WTC11 (cell line): ENCODE data around the gene BABAM2. TPM values are rescaled to one million over a fixed set of nuclear protein-coding genes. Genes with fewer than 3 reads are reported as not detected.

Experiments
- ATAC-seq: fragments of 200-7000 bp; cut with Tn5 transposase; 2 replicates; pipeline ENCODE4 v1.10.0; 2021; ENCODE audit warnings: mild to moderate bottlenecking, moderate library complexity
- CTCF ChIA-PET: fragments of 300-600 bp; sonication (Branson Sonifier 250); formaldehyde crosslinking; loops from one replicate; lab custom pipeline; 2021; ENCODE audit warnings: antibody characterized with exemption; lab: Charles Lee
- POLR2A ChIA-PET: fragments of 350-600 bp; sonication (Branson Sonifier 250); formaldehyde crosslinking; loops from one replicate; lab custom pipeline; 2021; ENCODE audit warnings: antibody characterized with exemption; lab: Charles Lee
- DNase-seq: peaks from one replicate; pipeline ENCODE4 v3.0.0; 2021; ENCODE audit warnings: low spot score
- H3K27ac Mint-ChIP-seq: 2 replicates; pipeline ENCODE4 v1.8.0; 2021; ENCODE audit warnings: mixed read lengths
- H3K27me3 Mint-ChIP-seq: 2 replicates; pipeline ENCODE4 v1.8.0; 2021; ENCODE audit warnings: low read depth, mild to moderate bottlenecking, moderate library complexity, mixed read lengths
- H3K36me3 Mint-ChIP-seq: 2 replicates; pipeline ENCODE4 v1.8.0; 2021; ENCODE audit warnings: mixed read lengths
- H3K4me1 Mint-ChIP-seq: 2 replicates; pipeline ENCODE4 v1.8.0; 2022; ENCODE audit warnings: mixed read lengths
- H3K4me3 Mint-ChIP-seq: 2 replicates; pipeline ENCODE4 v1.8.0; 2021; ENCODE audit warnings: mild to moderate bottlenecking, moderate library complexity, mixed read lengths
- H3K9me3 Mint-ChIP-seq: 2 replicates; pipeline ENCODE4 v1.8.0; 2021; ENCODE audit warnings: mixed read lengths
- AR ChIP-seq: fragments of 250-450 bp; sonication (Bioruptor Pico); IDR thresholded peaks from 2 replicates; pipeline ENCODE4 v1.9.0; 2021; ENCODE audit warnings: mild to moderate bottlenecking
- ATF2 ChIP-seq: sonication (generic); formaldehyde crosslinking; IDR thresholded peaks from 2 replicates; pipeline ENCODE4 v1.8.1; 2022; ENCODE audit warnings: low read depth, missing genetic modification reagents, borderline replicate concordance
- CTCF ChIP-seq: fragments of 200-600 bp; IDR thresholded peaks from 2 replicates; pipeline ENCODE4 v1.8.0; 2022; ENCODE audit warnings: antibody characterized with exemption
- ELF4 ChIP-seq: sonication (generic); formaldehyde crosslinking; IDR thresholded peaks from 2 replicates; pipeline ENCODE4 v1.8.1; 2022; ENCODE audit warnings: low read depth, mild to moderate bottlenecking, moderate library complexity, missing genetic modification reagents
- ESRRA ChIP-seq: sonication (generic); formaldehyde crosslinking; IDR thresholded peaks from 2 replicates; pipeline ENCODE4 v1.8.1; 2022; ENCODE audit warnings: mild to moderate bottlenecking, missing genetic modification reagents, borderline replicate concordance
- FOXJ3 ChIP-seq: sonication (generic); formaldehyde crosslinking; IDR thresholded peaks from 2 replicates; pipeline ENCODE4 v1.9.0; 2021; ENCODE audit warnings: missing genetic modification reagents, mild to moderate bottlenecking, borderline replicate concordance
- FOXP1 ChIP-seq: sonication (generic); formaldehyde crosslinking; IDR thresholded peaks from 2 replicates; pipeline ENCODE4 v1.8.0; 2022; ENCODE audit warnings: missing genetic modification reagents, mild to moderate bottlenecking, moderate library complexity, borderline replicate concordance
- HMGA2 ChIP-seq: fragments of 250-450 bp; sonication (Bioruptor Pico); IDR thresholded peaks from 2 replicates; pipeline ENCODE4 v1.4.0; 2021; ENCODE audit warnings: mild to moderate bottlenecking, moderate library complexity
- IRF1 ChIP-seq: sonication (generic); formaldehyde crosslinking; IDR thresholded peaks from 2 replicates; pipeline ENCODE4 v1.8.0; 2023; ENCODE audit warnings: missing genetic modification reagents
- NFE2L1 ChIP-seq: sonication (generic); formaldehyde crosslinking; IDR thresholded peaks from 2 replicates; pipeline ENCODE4 v1.8.1; 2023; ENCODE audit warnings: missing genetic modification reagents
- NFYB ChIP-seq: sonication (generic); formaldehyde crosslinking; conservative IDR thresholded peaks from 2 replicates; pipeline ENCODE4 v1.8.0; 2022; ENCODE audit warnings: low read depth, missing genetic modification reagents
- TCF7 ChIP-seq: sonication (generic); formaldehyde crosslinking; IDR thresholded peaks from 2 replicates; pipeline ENCODE4 v1.8.0; 2022; ENCODE audit warnings: mild to moderate bottlenecking, low read depth, missing genetic modification reagents, moderate library complexity
- USF2 ChIP-seq: sonication (generic); formaldehyde crosslinking; IDR thresholded peaks from 2 replicates; pipeline ENCODE4 v1.8.1; 2023; ENCODE audit warnings: mild to moderate bottlenecking, missing genetic modification reagents, moderate library complexity
- ZBTB21 ChIP-seq: sonication (generic); formaldehyde crosslinking; IDR thresholded peaks from 2 replicates; pipeline ENCODE4 v1.8.1; 2023; ENCODE audit warnings: mild to moderate bottlenecking, missing genetic modification reagents, borderline replicate concordance
- ZMAT4 ChIP-seq: fragments of 250-450 bp; sonication (Bioruptor Pico); IDR thresholded peaks from 2 replicates; pipeline ENCODE4 v1.9.0; 2021; ENCODE audit warnings: mild to moderate bottlenecking
- ZNF138 ChIP-seq: sonication (generic); formaldehyde crosslinking; conservative IDR thresholded peaks from 2 replicates; pipeline ENCODE4 v1.8.1; 2022; ENCODE audit warnings: mild to moderate bottlenecking, moderate library complexity, missing genetic modification reagents
- ZNF232 ChIP-seq: sonication (generic); formaldehyde crosslinking; IDR thresholded peaks from 2 replicates; pipeline ENCODE4 v1.8.0; 2022; ENCODE audit warnings: mild to moderate bottlenecking, missing genetic modification reagents
- ZNF532 ChIP-seq: fragments of 250-450 bp; sonication (Bioruptor Pico); IDR thresholded peaks from 2 replicates; pipeline ENCODE4 v1.9.0; 2021; ENCODE audit warnings: mild to moderate bottlenecking, borderline replicate concordance
- total RNA-seq: library from RNA; stranded (reverse); gene quantifications from 3 replicates; pipeline ENCODE4 v1.2.3, GENCODE V29; 2021

BABAM2 gene
- total RNA-seq, 1 experiment from 2014 or later: 16.5 TPM

GRCh38 chr2:28356095-28356911 lies 465.8 kb downstream of the BABAM2 start:
- no peaks in the 10 kb centered on the region for H3K36me3 Mint-ChIP-seq
- H3K4me3 Mint-ChIP-seq: no peak overlapping the region
- H3K27me3 Mint-ChIP-seq: no peaks in the 10 kb centered on the region
- no peak for DNase-seq
- CTCF ChIA-PET: interaction anchor here (0.9 to 1.2 kb wide), 2 partner anchors 96 to 673 kb away, joined by 3 read pairs; no protein-coding TSS in a partner anchor
- H3K27ac Mint-ChIP-seq: no peak overlapping the region
- no peaks in the 10 kb centered on the region for H3K9me3 Mint-ChIP-seq
- TF ChIP-seq USF2 (CRISPR knock-in tag): no peak
- TF ChIP-seq CTCF: no peak
- TF ChIP-seq ZNF232: no peak
- TF ChIP-seq NFE2L1 (CRISPR knock-in tag): no peak
- no peak for TF ChIP-seq FOXP1
- TF ChIP-seq, all 79 proteins: peak for 0
- ATAC-seq: no peak; the same call in 1 of the 2 replicates
- POLR2A ChIA-PET: no interaction called here
- peaks cover 9% of the 10 kb centered on the region for H3K4me1 Mint-ChIP-seq

GRCh38 chr2:28357055-28357454 lies 466.5 kb downstream of the BABAM2 start:
- Mint-ChIP-seq H3K9me3 (no peaks in the 10 kb centered on the region), H3K27ac (no peak overlapping the region), H3K4me3 (no peak overlapping the region)
- no peak for DNase-seq
- POLR2A ChIA-PET: interaction anchor here (0.6 kb wide), 1 partner anchor 70 kb away, joined by 5 read pairs; no protein-coding TSS in a partner anchor
- ATAC-seq: no peak
- TF ChIP-seq NFYB (CRISPR knock-in tag): no peak
- TF ChIP-seq HMGA2: no peak
- no peak for TF ChIP-seq ATF2
- TF ChIP-seq ZMAT4 (CRISPR knock-in tag): no peak
- TF ChIP-seq FOXJ3 (CRISPR knock-in tag): no peak
- no peak for TF ChIP-seq TCF7 (CRISPR knock-in tag)
- TF ChIP-seq ELF4 (CRISPR knock-in tag): no peak
- no peak for TF ChIP-seq AR (CRISPR knock-in tag)
- TF ChIP-seq ZBTB21: no peak
- TF ChIP-seq ZNF138 (CRISPR knock-in tag): no peak
- no peak for TF ChIP-seq ZNF532
- TF ChIP-seq IRF1 (CRISPR knock-in tag): no peak
- TF ChIP-seq ESRRA (CRISPR knock-in tag): no peak
- TF ChIP-seq, all 79 proteins: peak for 0
- no peaks in the 10 kb centered on the region for H3K27me3 Mint-ChIP-seq
- H3K4me1 Mint-ChIP-seq: peaks cover 6% of the 10 kb centered on the region
- H3K36me3 Mint-ChIP-seq: no peaks in the 10 kb centered on the region
- CTCF ChIA-PET: interaction anchor here (0.6 to 1.2 kb wide), 3 partner anchors 54 to 674 kb away, joined by 3 to 4 read pairs (median 3); no protein-coding TSS in a partner anchor
